Rectal smooth muscle tissue (tissue), 1 donor: ENCODE data around the gene CRELD2.

ENCODE experiments used
- H3K27ac ChIP-seq: one replicate; pipeline ENCODE4 v1.7.0; 2013; ENCODE audit warnings: low read depth, low read length, inconsistent platforms
- H3K27me3 ChIP-seq: one replicate; pipeline ENCODE4 v1.7.0; 2013; ENCODE audit warnings: low read length; ENCODE audit not compliant: control insufficient read depth, insufficient read depth
- H3K36me3 ChIP-seq: one replicate; pipeline ENCODE4 v1.7.0; 2013; ENCODE audit warnings: low read length; ENCODE audit not compliant: control insufficient read depth, insufficient read depth
- H3K4me1 ChIP-seq: one replicate; pipeline ENCODE4 v1.7.0; 2013; ENCODE audit warnings: low read length; ENCODE audit not compliant: control insufficient read depth, insufficient read depth
- H3K4me3 ChIP-seq: one replicate; pipeline ENCODE4 v1.7.0; 2013; ENCODE audit warnings: low read length
- H3K9ac ChIP-seq: one replicate; pipeline ENCODE4 v1.7.0; 2013; ENCODE audit warnings: low read length

The CRELD2 gene

GRCh38 chr22:49907807-49908206 is 10.6 kb upstream of the CRELD2 start:
- Histone ChIP-seq H3K9ac (no peak overlapping the region), H3K27ac (no peak overlapping the region), H3K4me3 (no peak overlapping the region), H3K4me1 (no peaks in the 10 kb centered on the region), H3K36me3 (peaks cover 24% of the 10 kb centered on the region), H3K27me3 (no peaks in the 10 kb centered on the region)

GRCh38 chr22:49909476-49910205 is 8.8 kb upstream of the CRELD2 start:
- Histone ChIP-seq H3K36me3 (peaks cover 28% of the 10 kb centered on the region), H3K27me3 (no peaks in the 10 kb centered on the region), H3K9ac (no peak overlapping the region), H3K4me3 (no peak overlapping the region), H3K4me1 (no peaks in the 10 kb centered on the region), H3K27ac (no peak overlapping the region)

- Histone ChIP-seq H3K4me1 (no peaks in the 10 kb centered on the region), H3K9ac (no peak overlapping the region), H3K36me3 (peaks cover 24% of the 10 kb centered on the region), H3K27ac (no peak overlapping the region), H3K27me3 (no peaks in the 10 kb centered on the region), H3K4me3 (no peak overlapping the region)
Measured at GRCh38 chr22:49910229-49911155, 7.9 kb upstream of the CRELD2 start.

DNA sequence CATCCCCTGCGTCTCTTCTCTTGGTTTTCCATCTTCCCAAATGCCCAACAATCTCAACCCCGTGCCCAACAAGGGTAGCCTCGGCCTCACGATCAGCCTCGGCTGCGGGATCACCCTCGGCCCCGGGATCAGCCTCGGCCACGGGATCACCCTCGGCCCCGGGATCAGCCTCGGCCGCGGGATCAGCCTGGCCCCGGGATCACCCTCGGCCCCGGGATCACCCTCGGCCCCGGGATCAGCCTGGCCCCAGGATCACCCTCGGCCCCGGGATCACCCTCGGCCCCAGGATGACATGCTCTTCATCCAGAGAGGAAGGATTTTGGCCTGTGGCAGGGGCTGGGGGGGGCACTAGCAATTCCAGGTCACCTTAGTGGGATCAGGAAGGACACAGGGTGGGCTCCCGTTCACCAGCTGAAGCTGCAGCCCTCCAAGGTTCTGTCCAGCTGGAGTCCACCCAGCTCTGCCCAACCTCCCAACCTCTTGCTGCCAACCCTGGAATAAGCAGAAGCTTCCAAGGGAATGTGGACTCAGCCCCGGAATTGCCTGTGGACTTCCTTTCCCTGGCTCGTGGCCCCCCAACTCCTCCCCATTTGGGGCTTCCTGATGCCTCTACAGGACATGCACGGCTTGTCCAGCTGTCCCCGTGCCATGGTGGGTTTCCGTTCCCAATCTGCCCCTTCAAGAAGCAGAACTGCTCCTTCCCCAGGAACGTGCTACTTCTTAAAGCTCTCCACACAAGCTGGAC is 6.4 kb upstream of the CRELD2 start:
- H3K27ac ChIP-seq, result no peak overlapping the region
- H3K9ac ChIP-seq, result no peak overlapping the region
- no peak overlapping the region for H3K4me3 ChIP-seq
- H3K27me3 ChIP-seq, result no peaks in the 10 kb centered on the region
- H3K36me3 ChIP-seq, result peaks cover 19% of the 10 kb centered on the region
- H3K4me1 ChIP-seq, result no peaks in the 10 kb centered on the region

- Histone ChIP-seq H3K4me1 (no peaks in the 10 kb centered on the region), H3K27me3 (no peaks in the 10 kb centered on the region), H3K27ac (no peak overlapping the region), H3K9ac (no peak overlapping the region), H3K4me3 (no peak overlapping the region), H3K36me3 (peaks cover 19% of the 10 kb centered on the region)
Measured at GRCh38 chr22:49913026-49913425, 5.4 kb upstream of the CRELD2 start.

GRCh38 chr22:49913446-49913845 is 5.0 kb upstream of the CRELD2 start:
- no peaks in the 10 kb centered on the region for H3K27me3 ChIP-seq
- H3K27ac ChIP-seq, result no peak overlapping the region
- H3K4me1 ChIP-seq, result no peaks in the 10 kb centered on the region
- H3K4me3 ChIP-seq, result no peak overlapping the region
- H3K9ac ChIP-seq, result no peak overlapping the region
- peaks cover 19% of the 10 kb centered on the region for H3K36me3 ChIP-seq

- Histone ChIP-seq H3K9ac (no peak overlapping the region), H3K36me3 (peaks cover 14% of the 10 kb centered on the region), H3K4me1 (peaks cover 4% of the 10 kb centered on the region), H3K4me3 (no peak overlapping the region), H3K27me3 (no peaks in the 10 kb centered on the region), H3K27ac (no peak overlapping the region)
Measured at GRCh38 chr22:49914256-49914655, 4.2 kb upstream of the CRELD2 start.

DNA sequence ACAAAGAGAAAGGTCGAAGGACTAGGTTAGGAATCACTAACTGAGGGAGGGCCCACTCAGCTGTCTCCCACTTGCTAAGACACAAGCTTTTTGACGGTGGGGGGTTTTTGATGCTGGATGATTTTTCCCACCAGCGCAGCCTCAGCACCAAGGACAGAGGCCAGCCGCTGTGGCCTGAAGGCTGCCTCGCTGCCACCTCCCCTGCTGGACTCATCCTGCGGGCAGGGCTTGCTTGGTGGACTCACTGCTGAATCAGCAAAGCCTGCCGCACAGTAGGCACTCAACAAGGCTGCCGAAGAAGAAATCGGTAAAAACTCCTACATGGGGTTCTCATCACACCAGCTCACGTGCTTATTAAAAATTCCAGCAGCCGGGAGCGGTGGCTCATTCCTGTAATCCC is 2.8 kb upstream of the CRELD2 start:
- Histone ChIP-seq H3K9ac (no peak overlapping the region), H3K27me3 (no peaks in the 10 kb centered on the region), H3K4me3 (no peak overlapping the region), H3K4me1 (peaks cover 5% of the 10 kb centered on the region), H3K36me3 (peaks cover 20% of the 10 kb centered on the region), H3K27ac (no peak overlapping the region)

GRCh38 chr22:49916831-49917230 is 1.6 kb upstream of the CRELD2 start:
- Histone ChIP-seq H3K27ac (no peak overlapping the region), H3K36me3 (peaks cover 19% of the 10 kb centered on the region), H3K4me3 (no peak overlapping the region), H3K27me3 (no peaks in the 10 kb centered on the region), H3K4me1 (peaks cover 5% of the 10 kb centered on the region), H3K9ac (no peak overlapping the region)

DNA sequence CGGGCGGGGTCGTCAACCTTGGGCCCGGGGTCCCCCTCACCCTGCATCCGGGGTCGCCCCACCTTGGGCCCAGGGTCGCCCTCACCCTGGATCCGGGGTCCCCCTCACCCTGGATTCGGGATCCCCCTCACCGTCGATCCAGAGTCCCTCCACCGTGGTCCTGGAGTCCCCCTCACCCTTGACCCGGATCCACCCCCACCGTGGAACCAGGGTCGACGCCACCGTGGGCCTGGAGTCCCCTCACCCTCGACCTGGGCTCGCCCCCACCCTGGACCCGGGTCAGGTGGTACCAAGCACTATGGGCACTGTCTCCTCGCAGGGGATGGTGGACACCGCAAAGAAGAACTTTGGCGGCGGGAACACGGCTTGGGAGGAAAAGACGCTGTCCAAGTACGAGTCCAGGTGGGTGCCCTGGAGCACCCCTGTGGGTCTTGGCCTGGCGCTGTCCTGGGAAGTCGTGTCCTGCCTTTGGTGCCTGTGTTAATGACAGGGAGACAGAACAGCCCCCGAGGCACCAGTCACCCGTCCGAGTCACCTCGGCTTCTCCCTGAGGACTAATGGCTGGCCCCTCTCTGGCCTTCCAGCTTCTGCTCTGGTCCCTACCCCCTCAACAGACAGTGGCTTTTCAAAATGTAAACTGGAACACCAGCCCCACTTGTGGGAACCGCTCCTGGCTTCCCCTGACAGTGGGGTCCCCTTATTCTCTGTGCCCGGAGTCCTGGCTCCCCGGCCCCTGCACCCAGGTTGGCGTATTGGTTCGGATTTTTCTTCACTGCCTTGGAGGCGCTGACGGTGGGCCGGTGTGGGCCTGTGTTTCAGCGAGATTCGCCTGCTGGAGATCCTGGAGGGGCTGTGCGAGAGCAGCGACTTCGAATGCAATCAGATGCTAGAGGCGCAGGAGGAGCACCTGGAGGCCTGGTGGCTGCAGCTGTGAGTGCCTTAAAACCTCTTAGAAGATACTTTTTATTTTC is 762 bp downstream of the CRELD2 start:
- Histone ChIP-seq H3K27ac (no peak overlapping the region), H3K36me3 (peaks cover 7% of the 10 kb centered on the region), H3K27me3 (no peaks in the 10 kb centered on the region), H3K9ac (no peak overlapping the region), H3K4me3 (peak overlapping the region; percentile 76), H3K4me1 (peaks cover 5% of the 10 kb centered on the region)

DNA sequence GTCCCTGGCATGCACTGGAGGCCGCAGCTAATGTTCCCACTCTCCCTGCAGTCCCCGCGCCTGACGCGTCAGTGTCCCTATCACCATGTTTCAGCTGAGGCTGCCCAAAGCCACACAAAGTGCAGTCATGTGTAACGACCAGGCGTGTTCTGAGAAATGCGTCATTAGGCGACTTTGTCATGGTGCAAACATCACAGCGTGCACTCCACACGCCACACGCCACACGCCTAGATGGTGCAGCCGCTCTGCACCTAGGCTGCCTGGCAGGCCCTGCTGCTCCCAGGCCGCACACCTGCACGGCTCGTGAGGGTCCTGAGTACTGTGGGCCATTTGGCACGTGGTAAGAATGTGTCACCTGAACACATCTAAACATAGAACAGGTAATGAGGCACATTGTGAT is 2.4 kb downstream of the CRELD2 start:
- Histone ChIP-seq H3K4me3 (no peak overlapping the region), H3K9ac (no peak overlapping the region), H3K36me3 (peaks cover 7% of the 10 kb centered on the region), H3K27me3 (no peaks in the 10 kb centered on the region), H3K27ac (no peak overlapping the region), H3K4me1 (peaks cover 5% of the 10 kb centered on the region)
